SK-N-SH treated with all-trans-retinoic acid at 6 μM for 48 hours (cell line): Measurements from ENCODE around the gene IQCF6.
"Not testable (repeated sequence)": the region's sequence is repeated elsewhere in the genome, so short reads cannot be mapped to it uniquely, and the experiment has no call there.

Experiments used
- ATAC-seq: fragments of 200-7000 bp; cut with Tn5 transposase; 3 replicates; pipeline ENCODE4 v1.9.1; 2020; ENCODE audit warnings: mild to moderate bottlenecking, moderate library complexity
- ARNTL ChIP-seq: fragments of 450-650 bp; formaldehyde crosslinking; IDR thresholded peaks from 2 replicates; pipeline ENCODE4 v1.5.0; 2020; ENCODE audit warnings: low read depth, mild to moderate bottlenecking, moderate library complexity, borderline replicate concordance
- BACH2 ChIP-seq: fragments of 250-450 bp; sonication (Bioruptor Pico); IDR thresholded peaks from 2 replicates; pipeline ENCODE4 v1.9.0; 2021; ENCODE audit warnings: mild to moderate bottlenecking, borderline replicate concordance
- CSDC2 ChIP-seq: fragments of 250-450 bp; sonication (Bioruptor Pico); IDR thresholded peaks from 2 replicates; pipeline ENCODE4 v1.5.0; 2020; ENCODE audit warnings: mild to moderate bottlenecking, moderate library complexity
- ESRRG ChIP-seq: fragments of 250-450 bp; sonication (Bioruptor Pico); IDR thresholded peaks from 2 replicates; pipeline ENCODE4 v1.6.1; 2021; ENCODE audit warnings: mild to moderate bottlenecking
- ISL1 ChIP-seq: fragments of 250-450 bp; sonication (Bioruptor Pico); IDR thresholded peaks from 2 replicates; pipeline ENCODE4 v2.1.2; 2022; ENCODE audit warnings: mild to moderate bottlenecking, moderate library complexity
- PPARA ChIP-seq: fragments of 250-450 bp; sonication (Bioruptor Pico); IDR thresholded peaks from 2 replicates; pipeline ENCODE4 v1.5.0; 2020; ENCODE audit warnings: mild to moderate bottlenecking, borderline replicate concordance
- RARB ChIP-seq: fragments of 250-450 bp; sonication (Bioruptor Pico); IDR thresholded peaks from 2 replicates; pipeline ENCODE4 v1.8.0; 2021; ENCODE audit warnings: mild to moderate bottlenecking, moderate library complexity
- TCF4 ChIP-seq: fragments of 250-450 bp; sonication (Bioruptor Pico); IDR thresholded peaks from 2 replicates; pipeline ENCODE4 v1.8.0; 2021; ENCODE audit warnings: mild to moderate bottlenecking, moderate library complexity, borderline replicate concordance
- TOX ChIP-seq: fragments of 250-450 bp; sonication (Bioruptor Pico); IDR thresholded peaks from 2 replicates; pipeline ENCODE4 v1.8.0; 2021; ENCODE audit warnings: mild to moderate bottlenecking, moderate library complexity, borderline replicate concordance
- ZC3H10 ChIP-seq: fragments of 250-450 bp; sonication (Bioruptor Pico); IDR thresholded peaks from 2 replicates; pipeline ENCODE4 v1.5.1; 2021; ENCODE audit warnings: mild to moderate bottlenecking, moderate library complexity
- ZFP3 ChIP-seq: fragments of 250-450 bp; sonication (Bioruptor Pico); IDR thresholded peaks from 2 replicates; pipeline ENCODE4 v1.5.0; 2020; ENCODE audit warnings: mild to moderate bottlenecking, moderate library complexity
- ZFP30 ChIP-seq: fragments of 450-650 bp; formaldehyde crosslinking; IDR thresholded peaks from 2 replicates; pipeline ENCODE4 v1.5.0; 2022; ENCODE audit warnings: mild to moderate bottlenecking, moderate library complexity
- ZNF565 ChIP-seq: fragments of 450-650 bp; formaldehyde crosslinking; conservative IDR thresholded peaks from 2 replicates; pipeline ENCODE4 v1.5.0; 2020; ENCODE audit warnings: low read depth, mild to moderate bottlenecking, moderate library complexity
- ZNF70 ChIP-seq: fragments of 450-650 bp; formaldehyde crosslinking; IDR thresholded peaks from 2 replicates; pipeline ENCODE4 v1.5.0; 2020; ENCODE audit warnings: mild to moderate bottlenecking, moderate library complexity
- ZNF8 ChIP-seq: fragments of 450-650 bp; formaldehyde crosslinking; IDR thresholded peaks from 2 replicates; pipeline ENCODE4 v1.5.0; 2020; ENCODE audit warnings: mild to moderate bottlenecking, moderate library complexity
- TF ChIP-seq, protein P1 (sequence below): fragments of 250-450 bp; sonication (Bioruptor Pico); IDR thresholded peaks from 2 replicates; pipeline ENCODE4 v1.5.1; 2021; ENCODE audit warnings: mild to moderate bottlenecking, moderate library complexity
- TF ChIP-seq, protein P2 (sequence below): fragments of 250-450 bp; sonication (Bioruptor Pico); IDR thresholded peaks from 2 replicates; pipeline ENCODE4 v1.5.0; 2020; ENCODE audit warnings: mild to moderate bottlenecking, moderate library complexity
- TF ChIP-seq, protein P3 (sequence below): fragments of 250-450 bp; sonication (Bioruptor Pico); IDR thresholded peaks from 2 replicates; pipeline ENCODE4 v1.8.0; 2020; ENCODE audit warnings: mild to moderate bottlenecking, moderate library complexity, borderline replicate concordance

The IQCF6 gene

DNA sequence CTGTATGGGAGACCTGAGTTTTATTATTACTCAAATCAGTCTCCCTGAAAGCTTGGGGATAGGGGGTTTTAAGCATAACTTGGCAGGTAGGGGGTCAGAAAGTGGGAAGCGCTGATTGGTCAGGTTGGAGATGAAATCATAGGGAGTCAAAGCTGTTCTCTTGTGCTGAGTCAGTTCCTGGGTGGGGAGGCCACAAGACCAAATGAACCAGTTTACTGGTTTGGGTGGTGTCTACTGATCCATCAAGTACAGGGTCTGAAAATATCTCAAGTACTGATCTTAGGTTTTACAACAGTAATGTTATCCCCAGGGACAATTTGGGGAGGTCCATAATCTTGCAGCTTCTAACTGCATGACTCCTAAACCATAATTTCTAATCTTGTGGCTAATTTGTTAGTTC is 17.8 kb upstream of the IQCF6 start:
- no peak for ATAC-seq
- TF ChIP-seq, protein P1, sequence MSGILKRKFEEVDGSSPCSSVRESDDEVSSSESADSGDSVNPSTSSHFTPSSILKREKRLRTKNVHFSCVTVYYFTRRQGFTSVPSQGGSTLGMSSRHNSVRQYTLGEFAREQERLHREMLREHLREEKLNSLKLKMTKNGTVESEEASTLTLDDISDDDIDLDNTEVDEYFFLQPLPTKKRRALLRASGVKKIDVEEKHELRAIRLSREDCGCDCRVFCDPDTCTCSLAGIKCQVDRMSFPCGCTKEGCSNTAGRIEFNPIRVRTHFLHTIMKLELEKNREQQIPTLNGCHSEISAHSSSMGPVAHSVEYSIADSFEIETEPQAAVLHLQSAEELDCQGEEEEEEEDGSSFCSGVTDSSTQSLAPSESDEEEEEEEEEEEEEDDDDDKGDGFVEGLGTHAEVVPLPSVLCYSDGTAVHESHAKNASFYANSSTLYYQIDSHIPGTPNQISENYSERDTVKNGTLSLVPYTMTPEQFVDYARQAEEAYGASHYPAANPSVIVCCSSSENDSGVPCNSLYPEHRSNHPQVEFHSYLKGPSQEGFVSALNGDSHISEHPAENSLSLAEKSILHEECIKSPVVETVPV (CRISPR knock-in tag) = no peak
- TF ChIP-seq PPARA (CRISPR knock-in tag) (no peak), ZC3H10 (CRISPR knock-in tag) (no peak), TOX (CRISPR knock-in tag) (no peak)

DNA sequence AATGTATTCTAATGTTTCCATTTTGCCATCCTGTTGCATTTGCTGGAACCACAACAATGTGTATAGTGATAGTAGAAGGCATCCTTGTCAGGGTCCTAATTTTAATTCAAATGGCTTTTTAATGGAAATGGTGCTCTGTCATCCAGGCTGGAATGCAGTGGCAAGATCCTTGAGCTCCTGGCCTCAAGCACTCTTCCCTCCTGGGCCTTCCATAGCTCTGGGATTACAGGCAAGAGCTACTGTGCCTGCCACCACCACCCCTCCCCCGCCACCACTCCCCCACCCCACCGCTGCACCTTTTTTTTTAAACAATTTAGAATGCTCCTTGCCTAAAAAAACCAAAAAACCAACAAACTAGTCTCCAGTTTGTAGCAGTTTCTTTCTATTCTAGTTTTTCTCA is 15.2 kb upstream of the IQCF6 start:
- no peak for ATAC-seq
- TF ChIP-seq, protein P1 (CRISPR knock-in tag) = no peak
- TF ChIP-seq PPARA (CRISPR knock-in tag) = no peak
- no peak for TF ChIP-seq ARNTL (CRISPR knock-in tag)
- TF ChIP-seq, protein P2, sequence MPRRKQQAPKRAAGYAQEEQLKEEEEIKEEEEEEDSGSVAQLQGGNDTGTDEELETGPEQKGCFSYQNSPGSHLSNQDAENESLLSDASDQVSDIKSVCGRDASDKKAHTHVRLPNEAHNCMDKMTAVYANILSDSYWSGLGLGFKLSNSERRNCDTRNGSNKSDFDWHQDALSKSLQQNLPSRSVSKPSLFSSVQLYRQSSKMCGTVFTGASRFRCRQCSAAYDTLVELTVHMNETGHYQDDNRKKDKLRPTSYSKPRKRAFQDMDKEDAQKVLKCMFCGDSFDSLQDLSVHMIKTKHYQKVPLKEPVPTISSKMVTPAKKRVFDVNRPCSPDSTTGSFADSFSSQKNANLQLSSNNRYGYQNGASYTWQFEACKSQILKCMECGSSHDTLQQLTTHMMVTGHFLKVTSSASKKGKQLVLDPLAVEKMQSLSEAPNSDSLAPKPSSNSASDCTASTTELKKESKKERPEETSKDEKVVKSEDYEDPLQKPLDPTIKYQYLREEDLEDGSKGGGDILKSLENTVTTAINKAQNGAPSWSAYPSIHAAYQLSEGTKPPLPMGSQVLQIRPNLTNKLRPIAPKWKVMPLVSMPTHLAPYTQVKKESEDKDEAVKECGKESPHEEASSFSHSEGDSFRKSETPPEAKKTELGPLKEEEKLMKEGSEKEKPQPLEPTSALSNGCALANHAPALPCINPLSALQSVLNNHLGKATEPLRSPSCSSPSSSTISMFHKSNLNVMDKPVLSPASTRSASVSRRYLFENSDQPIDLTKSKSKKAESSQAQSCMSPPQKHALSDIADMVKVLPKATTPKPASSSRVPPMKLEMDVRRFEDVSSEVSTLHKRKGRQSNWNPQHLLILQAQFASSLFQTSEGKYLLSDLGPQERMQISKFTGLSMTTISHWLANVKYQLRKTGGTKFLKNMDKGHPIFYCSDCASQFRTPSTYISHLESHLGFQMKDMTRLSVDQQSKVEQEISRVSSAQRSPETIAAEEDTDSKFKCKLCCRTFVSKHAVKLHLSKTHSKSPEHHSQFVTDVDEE (CRISPR knock-in tag) = no peak
- no peak for TF ChIP-seq ZNF70 (CRISPR knock-in tag)
- TF ChIP-seq, protein P3, sequence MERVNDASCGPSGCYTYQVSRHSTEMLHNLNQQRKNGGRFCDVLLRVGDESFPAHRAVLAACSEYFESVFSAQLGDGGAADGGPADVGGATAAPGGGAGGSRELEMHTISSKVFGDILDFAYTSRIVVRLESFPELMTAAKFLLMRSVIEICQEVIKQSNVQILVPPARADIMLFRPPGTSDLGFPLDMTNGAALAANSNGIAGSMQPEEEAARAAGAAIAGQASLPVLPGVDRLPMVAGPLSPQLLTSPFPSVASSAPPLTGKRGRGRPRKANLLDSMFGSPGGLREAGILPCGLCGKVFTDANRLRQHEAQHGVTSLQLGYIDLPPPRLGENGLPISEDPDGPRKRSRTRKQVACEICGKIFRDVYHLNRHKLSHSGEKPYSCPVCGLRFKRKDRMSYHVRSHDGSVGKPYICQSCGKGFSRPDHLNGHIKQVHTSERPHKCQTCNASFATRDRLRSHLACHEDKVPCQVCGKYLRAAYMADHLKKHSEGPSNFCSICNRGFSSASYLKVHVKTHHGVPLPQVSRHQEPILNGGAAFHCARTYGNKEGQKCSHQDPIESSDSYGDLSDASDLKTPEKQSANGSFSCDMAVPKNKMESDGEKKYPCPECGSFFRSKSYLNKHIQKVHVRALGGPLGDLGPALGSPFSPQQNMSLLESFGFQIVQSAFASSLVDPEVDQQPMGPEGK (CRISPR knock-in tag) = no peak
- TF ChIP-seq TOX (CRISPR knock-in tag) = no peak
- TF ChIP-seq ISL1 (CRISPR knock-in tag) = no peak
- no peak for TF ChIP-seq ESRRG (CRISPR knock-in tag)

DNA sequence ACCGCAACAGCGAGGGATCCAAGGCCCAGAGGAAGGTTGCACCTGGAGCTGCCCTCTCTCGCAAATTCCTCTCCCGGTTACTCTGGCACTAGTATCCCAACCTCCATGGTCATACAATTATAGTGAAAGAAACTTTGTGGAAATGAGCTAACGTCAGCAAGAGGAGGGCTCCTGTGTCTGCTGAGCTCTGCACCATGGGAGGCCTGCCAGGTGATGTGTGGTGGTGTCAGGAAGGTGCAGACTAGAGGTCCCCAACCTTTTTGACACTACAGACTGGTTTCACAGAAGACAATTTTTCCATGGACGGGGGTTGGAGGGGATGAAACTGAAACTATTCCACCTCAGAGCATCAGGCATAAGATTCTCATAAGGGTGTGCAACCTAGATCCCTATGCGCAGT is 13.2 kb upstream of the IQCF6 start:
- TF ChIP-seq, protein P1 (CRISPR knock-in tag) = no peak
- TF ChIP-seq ZFP30 (no peak), ZNF565 (CRISPR knock-in tag) (no peak), BACH2 (CRISPR knock-in tag) (no peak), ARNTL (CRISPR knock-in tag) (no peak), ISL1 (CRISPR knock-in tag) (no peak), TCF4 (CRISPR knock-in tag) (no peak), ZFP3 (CRISPR knock-in tag) (no peak), TOX (CRISPR knock-in tag) (no peak), RARB (no peak), CSDC2 (no peak), ZNF8 (CRISPR knock-in tag) (no peak)
- ATAC-seq = no peak

DNA sequence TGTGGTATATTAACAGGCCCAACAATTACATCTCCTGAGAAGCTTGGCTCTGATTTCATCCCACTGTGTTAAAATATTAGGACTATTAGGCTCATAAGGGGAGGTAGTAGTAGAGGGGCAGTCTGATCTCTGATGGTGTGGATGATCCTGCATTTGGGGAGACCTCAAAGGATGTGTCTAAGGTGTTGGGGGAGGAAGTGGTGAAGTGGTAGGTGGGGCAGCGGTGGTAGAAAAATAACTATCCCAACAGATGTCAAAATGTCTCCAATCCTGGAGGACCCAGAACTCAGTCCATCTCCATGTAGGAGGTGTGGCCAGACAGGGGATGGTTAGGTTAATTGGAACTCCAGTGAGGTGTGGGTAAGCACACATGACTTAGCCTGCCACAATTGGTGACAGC is 10.4 kb upstream of the IQCF6 start:
- ATAC-seq = no peak
- TF ChIP-seq TOX (CRISPR knock-in tag) = no peak

DNA sequence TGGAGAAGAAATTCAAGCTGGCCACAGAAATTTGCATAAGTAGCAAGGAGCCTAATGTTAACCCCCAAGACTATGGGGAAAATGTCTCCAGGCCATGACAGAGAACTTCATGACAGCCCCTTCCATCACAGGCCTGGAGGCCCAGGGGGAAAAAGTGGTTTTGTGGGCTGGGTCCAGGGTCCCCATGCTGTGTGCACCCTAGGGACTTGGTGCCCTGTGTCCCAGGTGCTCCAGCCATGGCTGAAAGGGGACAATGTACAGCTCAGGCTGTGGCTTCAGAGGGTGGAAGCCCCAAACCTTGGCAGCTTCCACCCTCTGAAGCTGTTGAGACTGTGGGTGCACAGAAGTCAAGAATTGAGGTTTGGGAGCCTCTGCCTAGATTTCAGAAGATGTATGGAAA is 8.5 kb upstream of the IQCF6 start:
- ATAC-seq = not testable (repeated sequence)
